GM12878 (cell line): ENCODE data around the gene DNAAF8. TPM values are rescaled to one million over a fixed set of nuclear protein-coding genes. Genes with fewer than 3 reads are reported as not detected.

Source experiments
- ATAC-seq: fragments of 200-7000 bp; cut with Tn5 transposase; 3 replicates; pipeline ENCODE4 v1.9.1; 2020; ENCODE audit warnings: mild to moderate bottlenecking, moderate library complexity
- BruUV-seq: library from RNA; stranded (reverse); fragments of 400-500 nt; replicated peaks from 2 replicates; lab custom pipeline; 2021; lab: Mats Ljungman, UMichigan
- CTCF ChIA-PET: fragments of 300-600 bp; sonication (Branson Sonifier 250); formaldehyde crosslinking; extraction: SDS; loops from one replicate; lab custom pipeline; 2021; ENCODE audit warnings: inconsistent platforms; lab: Yijun Ruan, JAX
- POLR2A ChIA-PET: fragments of 350-600 bp; formaldehyde crosslinking; extraction: SDS; loops from one replicate; lab custom pipeline; 2021; ENCODE audit warnings: inconsistent platforms; lab: Charles Lee
- RAD21 ChIA-PET: fragments of 300-600 bp; sonication (Branson Sonifier 250); formaldehyde crosslinking; loops from one replicate; lab custom pipeline; 2023; ENCODE audit warnings: antibody characterized with exemption; ENCODE audit not compliant: unreplicated experiment; lab: Charles Lee
- SMC1A ChIA-PET: fragments of 300-600 bp; sonication (Branson Sonifier 250); formaldehyde crosslinking; loops from one replicate; lab custom pipeline; 2023; ENCODE audit not compliant: unreplicated experiment, uncharacterized antibody; lab: Charles Lee
- DNase-seq: peaks from one replicate; pipeline ENCODE4 v3.0.0-alpha.2; 2011; ENCODE audit warnings: low read depth, low spot score
- FAIRE-seq: peaks from 3 replicates; lab custom pipeline; 2011; peaks lifted over from hg19 to GRCh38; lab: Jason Lieb, UNC
- H2AFZ ChIP-seq: 2 replicates; pipeline ENCODE4 v1.6.0; 2011; ENCODE audit warnings: low read depth, low read length, control low read depth; ENCODE audit not compliant: control insufficient read depth
- H3K27ac ChIP-seq: 2 replicates; pipeline ENCODE4 v1.5.1; 2011; ENCODE audit warnings: control low read depth; ENCODE audit not compliant: control insufficient read depth, insufficient read depth
- H3K27me3 ChIP-seq, 2 experiments: replicated peaks in 1 of 2; 2 replicates each; pipeline versions ENCODE4 v1.6.0 to v1.6.1; 2011; ENCODE audit warnings: low read length in 1 of 2; ENCODE audit not compliant: control insufficient read depth in 2 of 2, insufficient read depth in 2 of 2
- H3K36me3 ChIP-seq, 2 experiments: 2 replicates each; pipeline ENCODE4 v1.5.1; 2011; ENCODE audit warnings: low read length in 1 of 2; ENCODE audit not compliant: control insufficient read depth in 2 of 2, insufficient read depth in 2 of 2
- H3K4me1 ChIP-seq: 2 replicates; pipeline ENCODE4 v1.6.1; 2011; ENCODE audit warnings: mild to moderate bottlenecking, low read length, moderate library complexity, mixed read lengths; ENCODE audit not compliant: control insufficient read depth, insufficient read depth
- H3K4me2 ChIP-seq: 2 replicates; pipeline ENCODE4 v1.6.0; 2011; ENCODE audit warnings: control low read depth; ENCODE audit not compliant: control insufficient read depth, insufficient read depth
- H3K4me3 ChIP-seq: fragments of 200-600 bp; sonication (generic); 2 replicates; pipeline ENCODE4 v1.5.1; 2016
- H3K79me2 ChIP-seq: 2 replicates; pipeline ENCODE4 v1.6.0; 2011; ENCODE audit warnings: low read length; ENCODE audit not compliant: control insufficient read depth, insufficient read depth
- H3K9ac ChIP-seq: 2 replicates; pipeline ENCODE4 v1.8.0; 2011; ENCODE audit warnings: low read length, control low read depth, mixed read lengths; ENCODE audit not compliant: control insufficient read depth, insufficient read depth
- H3K9me3 ChIP-seq: replicated peaks from 3 replicates; pipeline ENCODE4 v1.5.1; 2011; ENCODE audit warnings: mild to moderate bottlenecking, low read length; ENCODE audit not compliant: control insufficient read depth, insufficient read depth
- H4K20me1 ChIP-seq: 2 replicates; pipeline ENCODE4 v1.6.0; 2011; ENCODE audit not compliant: control insufficient read depth, insufficient read depth
- ASH2L ChIP-seq: fragments of 300-600, 200-600 bp; sonication (generic); IDR thresholded peaks from 2 replicates; pipeline ENCODE4 v1.6.1; 2017; ENCODE audit warnings: low read depth, mild to moderate bottlenecking, borderline replicate concordance
- ATF7 ChIP-seq: fragments of 450-650 bp; IDR thresholded peaks from 2 replicates; pipeline ENCODE4 v1.6.1; 2016; ENCODE audit warnings: low read depth, mild to moderate bottlenecking
- IRF4 ChIP-seq: IDR thresholded peaks from 2 replicates; pipeline ENCODE4 v1.6.1; 2011; ENCODE audit warnings: low read depth, low read length
- KAT2A ChIP-seq: conservative IDR thresholded peaks from 2 replicates; pipeline ENCODE4 v1.6.1; 2011; ENCODE audit warnings: low read depth, low read length; ENCODE audit not compliant: control insufficient read depth
- MLLT1 ChIP-seq: fragments of 450-650 bp; IDR thresholded peaks from 2 replicates; pipeline ENCODE4 v1.6.1; 2016; ENCODE audit warnings: mild to moderate bottlenecking
- RAD51 ChIP-seq: fragments of 450-650 bp; IDR thresholded peaks from 2 replicates; pipeline ENCODE4 v1.6.1; 2016; ENCODE audit warnings: moderate library complexity, mild to moderate bottlenecking, inconsistent platforms
- SMARCA5 ChIP-seq: fragments of 450-650 bp; IDR thresholded peaks from 2 replicates; pipeline ENCODE4 v1.6.1; 2017; ENCODE audit warnings: mild to moderate bottlenecking
- TCF12 ChIP-seq: IDR thresholded peaks from 2 replicates; pipeline ENCODE4 v1.6.1; 2011; ENCODE audit warnings: low read depth, mild to moderate bottlenecking, low read length
- USF2 ChIP-seq: IDR thresholded peaks from 2 replicates; pipeline ENCODE4 v1.6.1; 2011; ENCODE audit warnings: low read depth, low read length, improper control_type of control experiment, borderline replicate concordance
- WRNIP1 ChIP-seq: IDR thresholded peaks from 2 replicates; pipeline ENCODE4 v1.6.1; 2011; ENCODE audit warnings: low read depth, low read length, improper control_type of control experiment, borderline replicate concordance
- YY1 ChIP-seq: IDR thresholded peaks from 2 replicates; pipeline ENCODE4 v1.6.1; 2011; ENCODE audit warnings: low read depth, mild to moderate bottlenecking, low read length
- ZNF274 ChIP-seq: IDR thresholded peaks from one replicate; pipeline ENCODE4 v1.8.0; 2011; ENCODE audit not compliant: insufficient read length, insufficient read depth
- ZNF622 ChIP-seq: fragments of 450-650 bp; IDR thresholded peaks from 2 replicates; pipeline ENCODE4 v1.6.1; 2017; ENCODE audit warnings: mild to moderate bottlenecking, inconsistent platforms
- WGBS: methylation state at CpG from one replicate; pipeline ENCODE4 v1.1.6; 2016; ENCODE audit warnings: low lambda C conversion rate; ENCODE audit not compliant: insufficient replicate concordance, insufficient coverage; ENCODE audit errors: missing lambda C conversion rate; 5-methylcytosine and 5-hydroxymethylcytosine counted together
- in situ Hi-C: fragments of 300-500 bp; cut with MboI; formaldehyde crosslinking; loops from 9 replicates; pipeline ENCODE4 v1.14.3; 2018; ENCODE audit warnings: mixed read lengths
- intact Hi-C: fragments of 100-400 bp; cut with micrococcal nuclease; formaldehyde crosslinking; loops from one replicate; pipeline ENCODE4 v1.14.2; 2022; ENCODE audit not compliant: unreplicated experiment
- polyA plus RNA-seq, 11 experiments: library from polyadenylated mRNA; depleted of rRNA in 4 of 11; unstranded in 6 of 11; stranded (reverse) in 5 of 11; fragments of >200 nt; fragmentation: Nextera tagmentation in 4 of 11; fragmentation: Illumina TruSeq in 1 of 11; extraction: Ambion mirVana in 4 of 11; extraction: Trizol in 1 of 11; gene quantifications; 1 replicate in 1 of 11; 2 replicates in 10 of 11; pipeline versions ENCODE4 v1.2.1 to v1.2.3, GENCODE V29; 2011 to 2016; ENCODE audit warnings: inconsistent platforms in 2 of 11, missing spikeins in 2 of 11, low read depth in 1 of 11
- total RNA-seq, 4 experiments: library from RNA; depleted of rRNA in 3 of 4; stranded (reverse); fragments of >200 nt in 3 of 4; fragmentation: Illumina TruSeq in 1 of 4; extraction: Trizol in 1 of 4; gene quantifications; 2 replicates each; pipeline versions ENCODE4 v1.2.1 to v1.2.3, GENCODE V29; 2013 to 2021
- TF ChIP-seq, protein P1 (sequence below): IDR thresholded peaks from 2 replicates; pipeline ENCODE4 v1.6.1; 2012; ENCODE audit warnings: low read depth, low read length, improper control_type of control experiment
- TF ChIP-seq, protein P2 (sequence below): fragments of 450-650 bp; IDR thresholded peaks from 2 replicates; pipeline ENCODE4 v1.6.1; 2017; ENCODE audit warnings: mild to moderate bottlenecking, moderate library complexity
- TF ChIP-seq, protein P3 (sequence below): IDR thresholded peaks from 2 replicates; pipeline ENCODE4 v1.6.1; 2011; ENCODE audit warnings: low read depth, mild to moderate bottlenecking, low read length, moderate library complexity, borderline replicate concordance; ENCODE audit errors: extremely low read depth

The DNAAF8 gene
- total and polyA plus RNA-seq, 10 of the 15 experiments (the other 5 are each of a cell fraction or from before 2014, with no cell fraction given), result 0.01 to 0.78 (median 0.22) TPM; not detected in 2

- TF ChIP-seq ZNF274, result no peak
- no peak for TF ChIP-seq ASH2L
- no peak for TF ChIP-seq KAT2A
Observed at GRCh38 chr16:4686497-4687210, 47.7 kb upstream of the DNAAF8 start (continued).

GRCh38 chr16:4687416-4687815, 46.9 kb upstream of the DNAAF8 start:
- Histone ChIP-seq H3K4me3 (no peak overlapping the region), H3K36me3 (peaks cover 0 to 22% of the 10 kb centered on the region in 2 experiments; a peak in 3 of 4 replicates), H3K4me1 (peaks cover under 1% of the 10 kb centered on the region), H3K27ac (no peak overlapping the region), H3K79me2 (no peaks in the 10 kb centered on the region), H3K9ac (no peak overlapping the region), H2AFZ (no peak overlapping the region), H3K9me3 (no peaks in the 10 kb centered on the region), H4K20me1 (no peaks in the 10 kb centered on the region), H3K27me3 (no peaks in the 10 kb centered on the region), H3K4me2 (no peak overlapping the region)
- ChIA-PET POLR2A (no interaction called here), CTCF (no interaction called here), SMC1A (no interaction called here), RAD21 (no interaction called here)
- no TSS peak for BruUV-seq
- FAIRE-seq (no peak), DNase-seq (no peak), ATAC-seq (no peak)
- 77% methylated on average over 8 of the region's 8 CpGs for WGBS
- in situ Hi-C loops, result no loop called here
- intact Hi-C loops, result no loop called here
- TF ChIP-seq SMARCA5 (no peak), RAD51 (no peak), ATF7 (no peak), TCF12 (no peak), MLLT1 (no peak), USF2 (no peak), WRNIP1 (no peak), YY1 (no peak), ZNF622 (no peak), IRF4 (no peak)
- TF ChIP-seq, protein P1, sequence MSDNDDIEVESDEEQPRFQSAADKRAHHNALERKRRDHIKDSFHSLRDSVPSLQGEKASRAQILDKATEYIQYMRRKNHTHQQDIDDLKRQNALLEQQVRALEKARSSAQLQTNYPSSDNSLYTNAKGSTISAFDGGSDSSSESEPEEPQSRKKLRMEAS, result no peak
- TF ChIP-seq, protein P2, sequence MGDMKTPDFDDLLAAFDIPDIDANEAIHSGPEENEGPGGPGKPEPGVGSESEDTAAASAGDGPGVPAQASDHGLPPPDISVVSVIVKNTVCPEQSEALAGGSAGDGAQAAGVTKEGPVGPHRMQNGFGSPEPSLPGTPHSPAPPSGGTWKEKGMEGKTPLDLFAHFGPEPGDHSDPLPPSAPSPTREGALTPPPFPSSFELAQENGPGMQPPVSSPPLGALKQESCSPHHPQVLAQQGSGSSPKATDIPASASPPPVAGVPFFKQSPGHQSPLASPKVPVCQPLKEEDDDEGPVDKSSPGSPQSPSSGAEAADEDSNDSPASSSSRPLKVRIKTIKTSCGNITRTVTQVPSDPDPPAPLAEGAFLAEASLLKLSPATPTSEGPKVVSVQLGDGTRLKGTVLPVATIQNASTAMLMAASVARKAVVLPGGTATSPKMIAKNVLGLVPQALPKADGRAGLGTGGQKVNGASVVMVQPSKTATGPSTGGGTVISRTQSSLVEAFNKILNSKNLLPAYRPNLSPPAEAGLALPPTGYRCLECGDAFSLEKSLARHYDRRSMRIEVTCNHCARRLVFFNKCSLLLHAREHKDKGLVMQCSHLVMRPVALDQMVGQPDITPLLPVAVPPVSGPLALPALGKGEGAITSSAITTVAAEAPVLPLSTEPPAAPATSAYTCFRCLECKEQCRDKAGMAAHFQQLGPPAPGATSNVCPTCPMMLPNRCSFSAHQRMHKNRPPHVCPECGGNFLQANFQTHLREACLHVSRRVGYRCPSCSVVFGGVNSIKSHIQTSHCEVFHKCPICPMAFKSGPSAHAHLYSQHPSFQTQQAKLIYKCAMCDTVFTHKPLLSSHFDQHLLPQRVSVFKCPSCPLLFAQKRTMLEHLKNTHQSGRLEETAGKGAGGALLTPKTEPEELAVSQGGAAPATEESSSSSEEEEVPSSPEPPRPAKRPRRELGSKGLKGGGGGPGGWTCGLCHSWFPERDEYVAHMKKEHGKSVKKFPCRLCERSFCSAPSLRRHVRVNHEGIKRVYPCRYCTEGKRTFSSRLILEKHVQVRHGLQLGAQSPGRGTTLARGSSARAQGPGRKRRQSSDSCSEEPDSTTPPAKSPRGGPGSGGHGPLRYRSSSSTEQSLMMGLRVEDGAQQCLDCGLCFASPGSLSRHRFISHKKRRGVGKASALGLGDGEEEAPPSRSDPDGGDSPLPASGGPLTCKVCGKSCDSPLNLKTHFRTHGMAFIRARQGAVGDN, result no peak
- TF ChIP-seq, protein P3, sequence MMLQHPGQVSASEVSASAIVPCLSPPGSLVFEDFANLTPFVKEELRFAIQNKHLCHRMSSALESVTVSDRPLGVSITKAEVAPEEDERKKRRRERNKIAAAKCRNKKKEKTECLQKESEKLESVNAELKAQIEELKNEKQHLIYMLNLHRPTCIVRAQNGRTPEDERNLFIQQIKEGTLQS, result no peak
